GM19372 (cell line): ENCODE data around the gene COL4A2.

Experiments used
- ATAC-seq: cut with Tn5 transposase; IDR thresholded peaks from one replicate; pipeline ENCODE4 v1.9.1; 2021; ENCODE audit warnings: mild to moderate bottlenecking, low read depth, moderate library complexity; ENCODE audit not compliant: unreplicated experiment

The COL4A2 gene

GRCh38 chr13:110540871-110541525 lies 233.9 kb downstream of the COL4A2 start:
- no peak for ATAC-seq

- no peak for ATAC-seq
Measured at GRCh38 chr13:110541526-110541920, 234.4 kb downstream of the COL4A2 start.

- ATAC-seq: no peak
Measured at GRCh38 chr13:110542169-110542796, 235.2 kb downstream of the COL4A2 start.

GRCh38 chr13:110546378-110546777 lies 239.3 kb downstream of the COL4A2 start:
- no peak for ATAC-seq

GRCh38 chr13:110546926-110547325 lies 239.8 kb downstream of the COL4A2 start:
- no peak for ATAC-seq

GRCh38 chr13:110548891-110549794 lies 242.1 kb downstream of the COL4A2 start:
- no peak for ATAC-seq

- ATAC-seq: no peak
Measured at GRCh38 chr13:110549795-110550160, 242.7 kb downstream of the COL4A2 start.

- ATAC-seq: no peak
Measured at GRCh38 chr13:110551284-110551683, 244.2 kb downstream of the COL4A2 start.

- ATAC-seq: no peak
Measured at GRCh38 chr13:110552767-110553166, 245.7 kb downstream of the COL4A2 start.

GRCh38 chr13:110553417-110553816 lies 246.3 kb downstream of the COL4A2 start:
- ATAC-seq: no peak

- ATAC-seq: no peak
Measured at GRCh38 chr13:110554227-110554836, 247.2 kb downstream of the COL4A2 start.

- ATAC-seq: no peak
Measured at GRCh38 chr13:110554946-110555345, 247.9 kb downstream of the COL4A2 start.

GRCh38 chr13:110555601-110556223 lies 248.6 kb downstream of the COL4A2 start:
- ATAC-seq: no peak

- ATAC-seq: no peak
Measured at GRCh38 chr13:110556224-110556606, 249.1 kb downstream of the COL4A2 start.

- no peak for ATAC-seq
Measured at GRCh38 chr13:110557082-110557481, 250.0 kb downstream of the COL4A2 start.

- ATAC-seq: no peak
Measured at GRCh38 chr13:110557610-110558305, 250.7 kb downstream of the COL4A2 start.

GRCh38 chr13:110559429-110559943 lies 252.4 kb downstream of the COL4A2 start:
- ATAC-seq: no peak

GRCh38 chr13:110559986-110560385 lies 252.9 kb downstream of the COL4A2 start:
- ATAC-seq: no peak

GRCh38 chr13:110560601-110561343 lies 253.7 kb downstream of the COL4A2 start:
- ATAC-seq: peak; percentile 20
